GM18507 (cell line): ENCODE results near the gene CLEC16A.
"Not testable (repeated sequence)": the region's sequence is repeated elsewhere in the genome, so short reads cannot be mapped to it uniquely, and the experiment has no call there.

Source experiments
- DNase-seq: peaks from one replicate; pipeline ENCODE4 v3.0.0; 2011; ENCODE audit warnings: low read depth; ENCODE audit not compliant: insufficient read length; ENCODE audit errors: extremely low spot score
- FAIRE-seq: peaks from 2 replicates; lab custom pipeline; 2011; peaks lifted over from hg19 to GRCh38; lab: Jason Lieb, UNC

Gene CLEC16A

GRCh38 chr16:10937068-10937859, 7.1 kb upstream of the CLEC16A start:
- DNase-seq, result no peak
- FAIRE-seq, result peak; percentile 18

- no peak for DNase-seq
- no peak for FAIRE-seq
Measured at GRCh38 chr16:10938321-10938720, 6.0 kb upstream of the CLEC16A start.

GRCh38 chr16:10938796-10939648, 5.3 kb upstream of the CLEC16A start:
- no peak for DNase-seq
- no peak for FAIRE-seq

DNA sequence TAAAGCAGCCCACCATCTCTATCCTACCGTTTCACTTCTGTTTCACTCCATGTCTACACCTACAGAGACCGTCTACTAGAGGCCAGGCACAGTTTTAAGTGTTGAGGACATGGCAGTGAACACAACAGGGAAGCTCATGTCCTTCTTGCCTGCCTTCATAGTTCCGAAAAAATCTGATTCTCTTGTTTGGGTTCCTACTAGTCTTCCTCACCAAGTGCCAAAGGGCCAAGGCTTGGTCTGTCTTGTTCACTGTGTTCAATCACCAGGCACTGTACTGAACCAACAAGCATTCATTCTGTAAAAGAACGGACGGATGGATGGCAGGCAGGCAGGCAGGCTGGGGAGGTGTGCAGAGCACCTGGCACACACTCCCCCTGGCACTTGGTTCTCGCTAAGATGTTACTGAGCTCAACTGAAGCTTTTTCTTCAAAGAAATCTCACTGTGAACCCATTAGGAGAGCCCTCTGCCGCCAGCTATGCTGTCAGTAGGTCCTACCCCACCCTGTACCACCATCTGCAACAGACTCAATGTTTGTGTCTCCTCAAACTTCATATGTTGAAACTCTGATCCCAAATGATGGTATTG, 4.6 kb upstream of the CLEC16A start:
- FAIRE-seq, result peak; percentile 12
- no peak for DNase-seq

DNA sequence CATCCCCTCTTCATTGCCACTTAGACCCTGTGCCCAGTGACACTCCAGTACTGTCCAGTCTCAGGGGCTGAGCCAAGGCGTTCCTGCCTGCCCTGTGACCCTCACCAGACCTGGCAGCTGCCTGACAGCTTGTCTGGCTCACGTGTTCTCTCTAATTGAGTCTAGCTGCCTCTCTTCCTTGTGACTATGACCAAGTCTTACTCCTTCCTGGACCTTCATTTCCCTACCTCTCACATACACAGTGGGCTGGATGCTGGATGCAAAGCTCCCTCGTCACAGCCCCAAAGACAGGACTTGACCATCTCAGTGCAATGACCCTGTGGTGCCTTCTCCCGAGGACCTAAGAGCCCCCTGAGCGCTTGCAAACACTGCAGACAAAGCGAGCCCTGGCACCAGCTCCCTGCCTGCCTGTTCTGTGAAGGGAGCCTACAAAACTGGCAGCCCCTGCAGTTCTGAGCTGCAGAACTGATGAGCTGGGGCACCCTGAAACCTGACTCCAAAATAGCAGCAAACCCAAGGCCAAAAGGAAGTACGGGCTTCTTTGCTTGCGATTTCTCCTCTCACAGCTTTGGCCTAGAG, 3.8 kb upstream of the CLEC16A start:
- DNase-seq, result no peak
- peak; percentile 21 for FAIRE-seq

GRCh38 chr16:10941127-10941933, 3.0 kb upstream of the CLEC16A start:
- FAIRE-seq (no peak), DNase-seq (no peak)

DNA sequence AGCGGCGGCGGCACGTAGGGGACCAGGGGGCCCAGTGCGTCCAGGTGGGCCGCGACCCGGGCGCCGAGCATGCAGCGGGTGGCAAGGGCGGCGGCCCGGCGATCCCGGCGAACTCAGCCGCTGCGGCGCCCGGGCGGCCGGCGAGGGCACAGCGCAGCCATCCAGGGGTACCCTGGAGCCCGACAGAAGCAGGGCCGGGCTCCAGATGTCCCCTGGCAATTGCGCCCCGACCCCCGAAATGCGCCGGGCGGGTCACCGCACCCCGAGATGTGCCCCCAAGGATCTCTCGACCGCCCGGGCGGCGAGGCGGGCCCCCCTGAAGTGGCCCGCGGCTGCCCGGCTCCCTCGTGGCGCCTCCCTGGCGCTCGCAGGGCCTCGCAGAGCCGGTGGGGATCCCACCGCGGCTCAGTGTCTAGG, 2.4 kb upstream of the CLEC16A start:
- FAIRE-seq, result not testable (repeated sequence)

GRCh38 chr16:10942352-10943063, 1.9 kb upstream of the CLEC16A start, which contains the start of gene DEXI:
TSS of gene DEXI (minus strand) at chr16:10942468. CDS start at chr16:10942005, 463 bp downstream.
- peak; percentile 84 for FAIRE-seq
- peak; percentile 97 for DNase-seq

More for the DNA sequence above, 2.4 kb upstream of the CLEC16A start:
- DNase-seq, result not testable (repeated sequence)

- FAIRE-seq (no peak), DNase-seq (no peak)
Measured at GRCh38 chr16:10943064-10943353, 1.4 kb upstream of the CLEC16A start.

DNA sequence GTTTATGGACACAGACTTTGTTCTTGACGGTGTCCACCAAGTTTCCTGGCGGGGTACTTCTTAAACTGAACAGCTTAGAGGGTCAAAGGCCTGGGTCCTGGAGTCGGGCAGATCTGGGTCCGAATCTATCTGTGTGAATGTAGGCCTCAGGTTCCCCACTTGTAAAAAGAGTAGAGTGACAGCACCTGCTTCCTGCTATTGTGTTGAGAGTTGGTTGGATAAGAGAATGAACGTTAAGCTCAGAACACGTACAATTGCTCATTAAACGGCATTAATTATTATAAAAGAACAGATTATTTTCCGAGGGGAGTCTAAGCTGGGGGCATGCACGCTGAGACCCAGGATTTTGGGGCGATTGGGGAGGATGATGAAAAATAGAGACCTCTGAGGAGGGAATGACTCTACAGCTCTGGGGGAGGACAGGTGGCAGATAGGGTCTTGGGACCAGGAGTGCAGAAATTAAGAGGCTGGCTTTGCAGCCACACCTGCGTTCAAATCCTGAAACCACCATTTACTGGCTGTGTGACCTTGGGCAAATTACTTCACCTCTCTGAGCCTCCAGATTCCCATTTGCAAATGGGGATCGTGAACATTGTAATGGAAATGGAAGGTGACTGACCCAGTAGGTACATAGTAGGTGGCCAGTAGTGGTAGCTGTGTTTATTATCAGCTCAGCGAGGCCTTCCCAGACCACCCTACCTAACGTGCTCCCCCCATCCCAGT, 862 bp downstream of the CLEC16A start:
- FAIRE-seq, result no peak

DNA sequence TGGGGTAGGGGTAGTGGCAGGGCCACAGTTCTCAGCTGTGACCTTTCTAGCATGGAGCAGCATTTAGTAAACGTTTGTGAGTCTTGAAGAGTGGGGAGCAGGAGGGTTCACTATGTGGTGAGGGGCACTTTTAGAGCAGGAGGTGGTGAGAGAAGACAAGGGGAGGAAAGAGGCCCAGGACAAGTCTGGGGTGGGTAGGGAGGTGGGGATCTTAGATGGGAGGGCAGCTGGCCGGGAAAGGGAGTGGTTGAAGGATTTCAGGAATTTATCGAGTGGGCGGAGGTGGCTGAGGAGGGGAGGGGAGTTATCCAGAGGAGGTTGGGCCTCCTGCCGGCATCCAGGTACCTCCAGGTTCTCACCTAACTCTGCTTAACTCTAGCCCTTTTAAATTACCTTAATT, 1.9 kb downstream of the CLEC16A start:
- FAIRE-seq (no peak), DNase-seq (no peak)

More for the DNA sequence above, 862 bp downstream of the CLEC16A start:
- no peak for DNase-seq

DNA sequence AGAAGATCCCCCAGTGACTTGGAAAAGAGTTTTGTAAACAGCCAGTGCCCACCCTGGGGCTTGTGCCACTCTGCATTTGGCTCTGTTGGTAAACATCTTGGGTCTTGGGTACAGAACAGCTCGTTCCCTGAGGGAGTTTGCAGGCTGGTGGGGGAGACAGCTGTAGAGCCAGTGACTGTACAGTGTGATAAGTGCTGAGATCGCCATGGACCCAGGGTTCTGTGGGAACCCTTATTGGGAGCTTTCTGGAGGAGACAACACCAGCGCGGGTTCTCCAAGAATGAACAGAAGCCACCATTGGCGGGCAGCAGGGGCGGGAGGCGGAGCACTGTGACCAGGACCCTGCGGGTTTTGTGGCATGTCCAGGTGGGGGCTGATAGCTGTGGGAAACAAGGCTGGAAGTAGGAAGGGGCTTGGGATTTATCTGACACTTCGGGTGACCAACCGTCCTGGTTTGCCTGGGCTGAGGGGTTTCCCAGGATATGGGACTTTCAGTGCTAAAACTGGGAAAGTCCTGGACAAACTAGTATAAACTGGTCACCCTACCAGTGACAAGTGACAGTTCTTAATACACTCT, 2.9 kb downstream of the CLEC16A start:
- FAIRE-seq, result no peak
- DNase-seq, result no peak

- FAIRE-seq, result peak; percentile 86
- peak; percentile 37 for DNase-seq
Measured at GRCh38 chr16:10949424-10949970, 5.1 kb downstream of the CLEC16A start.

DNA sequence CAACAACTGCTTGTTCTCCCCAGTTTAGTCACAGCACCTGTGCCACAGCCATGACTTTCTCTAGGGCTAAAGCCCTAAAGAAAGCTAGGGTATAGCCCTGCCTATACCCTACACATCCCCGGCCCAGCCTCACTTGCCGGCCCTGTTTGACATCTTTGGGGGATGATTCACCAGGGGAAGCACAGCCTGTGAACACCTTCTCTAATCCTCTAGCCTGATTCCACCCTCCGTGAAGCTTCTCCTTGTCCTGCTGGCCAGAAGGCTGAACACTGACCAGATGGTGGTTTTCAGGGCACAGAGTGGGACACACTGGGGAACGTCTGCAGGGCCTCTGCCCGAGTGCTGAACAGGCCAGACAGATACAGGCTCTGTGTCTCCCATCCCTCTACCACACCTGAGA, 6.0 kb downstream of the CLEC16A start:
- no peak for DNase-seq
- no peak for FAIRE-seq

- no peak for DNase-seq
Measured at GRCh38 chr16:10951026-10951425, 6.7 kb downstream of the CLEC16A start.

GRCh38 chr16:10954903-10955302, 10.5 kb downstream of the CLEC16A start:
- no peak for DNase-seq
- no peak for FAIRE-seq

More at GRCh38 chr16:10951026-10951425, 6.7 kb downstream of the CLEC16A start:
- no peak for FAIRE-seq

DNA sequence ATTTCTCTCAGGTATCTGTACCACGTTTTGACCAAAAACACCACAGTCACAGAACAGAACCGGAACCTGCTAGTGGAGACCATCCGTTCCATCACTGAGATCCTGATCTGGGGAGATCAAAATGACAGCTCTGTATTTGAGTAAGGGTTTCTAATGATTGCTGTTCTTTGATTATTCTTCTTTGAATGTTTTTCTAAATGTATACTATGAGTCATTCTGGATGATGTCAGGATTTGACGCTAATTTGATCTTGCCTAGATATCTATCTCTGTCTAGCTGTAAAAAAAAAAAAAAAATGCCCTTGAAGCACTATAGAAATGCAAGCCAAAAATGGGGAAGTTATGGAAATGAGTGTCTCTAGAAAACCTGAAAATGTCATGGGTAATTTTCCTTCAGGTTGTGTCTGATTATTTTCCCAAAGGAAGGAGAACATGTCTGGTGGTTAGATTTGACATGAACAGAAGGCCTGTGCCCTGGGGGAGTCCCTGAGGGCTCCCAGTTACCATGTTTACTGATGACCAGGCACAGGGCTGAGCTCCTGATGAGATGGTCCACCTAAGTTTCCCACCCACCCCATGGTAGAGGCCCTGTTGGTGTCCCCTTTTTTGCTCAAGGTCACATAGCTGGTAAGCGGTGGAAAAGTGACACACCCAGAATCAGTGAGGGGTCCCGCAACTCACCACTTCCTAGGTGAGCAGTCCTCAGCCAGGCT, 13.6 kb downstream of the CLEC16A start:
- no peak for FAIRE-seq

More for the DNA sequence above, 13.6 kb downstream of the CLEC16A start:
- no peak for DNase-seq
